Smooth muscle cell of the coronary artery (primary cell): Measurements from ENCODE around the gene EIF4EBP2. TPM values are rescaled to one million over a fixed set of nuclear protein-coding genes. Genes with fewer than 3 reads are reported as not detected.

Source experiments
- total RNA-seq: library from RNA; depleted of rRNA; stranded (reverse); fragments of >200 nt; gene quantifications from 2 replicates; pipeline ENCODE4 v1.2.3, GENCODE V29; 2014; ENCODE audit warnings: low replicate concordance

EIF4EBP2 gene
- 13.0 and 14.7 TPM in 2 replicates for total RNA-seq

GRCh38 chr10:70404036-70404786, at the start of gene EIF4EBP2:
Gene EIF4EBP2 (plus strand): TSS chr10:70404145. CDS start chr10:70404402, 257 bp downstream.

GRCh38 chr10:70441161-70441894, 37.4 kb downstream of the EIF4EBP2 start, which contains the start of gene NODAL:
Gene NODAL (minus strand): TSS chr10:70441681. CDS start chr10:70441667, 14 bp downstream.

Other genes with a start within 250 kb of the EIF4EBP2 start
- gene SAR1A, start 233.6 kb upstream of the EIF4EBP2 start, total RNA-seq: 186 and 239 TPM in 2 replicates
- gene PPA1, start 170.7 kb upstream of the EIF4EBP2 start, total RNA-seq: 172 and 229 TPM in 2 replicates
- gene NPFFR1, start 120.1 kb upstream of the EIF4EBP2 start, total RNA-seq: not detected in 2 replicates
- gene LRRC20, start 21.5 kb upstream of the EIF4EBP2 start, total RNA-seq: 4.7 and 7.4 TPM in 2 replicates
- gene NODAL, start 37.5 kb downstream of the EIF4EBP2 start, total RNA-seq: not detected in 2 replicates
- 1.1 and 1.7 TPM in 2 replicates for gene PALD1, start 74.6 kb downstream of the EIF4EBP2 start, total RNA-seq
- not detected in 2 replicates for gene PRF1, start 198.6 kb downstream of the EIF4EBP2 start, total RNA-seq